Sigmoid colon (tissue), 3 donors: ENCODE data around the gene F3.

Source experiments
- POLR2A ChIP-seq, 2 donors: fragments of 450-650 bp; IDR thresholded peaks; one replicate each; pipeline ENCODE4 v1.6.1; 2016; ENCODE audit warnings: antibody characterized with exemption in 2 of 2, mild to moderate bottlenecking in 2 of 2, moderate library complexity in 2 of 2
- TF ChIP-seq, protein P1 (sequence below), 4 experiments: fragments of 450-650 bp in 3 of 4; fragments of 200-600 bp in 1 of 4; IDR thresholded peaks; one replicate each; pipeline ENCODE4 v1.5.1; 2016 to 2019; ENCODE audit warnings: antibody characterized with exemption in 4 of 4, mild to moderate bottlenecking in 3 of 4, moderate library complexity in 2 of 4

DNA sequence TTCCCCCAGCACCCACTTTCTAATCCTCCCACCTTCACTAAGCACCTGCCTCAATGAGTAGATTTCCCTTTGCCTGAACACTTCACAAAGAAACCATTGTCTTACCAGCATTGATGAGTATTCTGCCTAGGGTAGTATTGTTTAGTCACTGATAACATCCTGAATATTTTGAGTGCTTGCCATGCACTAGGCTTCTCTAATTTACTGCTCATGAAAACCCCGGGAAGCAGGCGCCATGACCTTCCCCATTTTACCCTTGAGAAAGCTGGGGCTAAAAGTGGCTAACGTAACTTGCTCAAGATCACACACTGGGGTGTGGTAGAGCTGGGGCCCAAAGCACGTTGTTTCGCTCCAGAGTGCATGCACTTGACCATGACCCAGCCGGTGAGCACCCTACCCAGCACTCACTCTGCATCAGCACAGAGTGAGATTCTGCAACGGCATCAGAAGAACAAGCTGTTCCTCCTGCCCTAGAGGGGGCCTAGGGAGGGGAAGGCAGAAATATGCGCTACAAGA, 10.6 kb upstream of the F3 start:
- TF ChIP-seq, protein P1, sequence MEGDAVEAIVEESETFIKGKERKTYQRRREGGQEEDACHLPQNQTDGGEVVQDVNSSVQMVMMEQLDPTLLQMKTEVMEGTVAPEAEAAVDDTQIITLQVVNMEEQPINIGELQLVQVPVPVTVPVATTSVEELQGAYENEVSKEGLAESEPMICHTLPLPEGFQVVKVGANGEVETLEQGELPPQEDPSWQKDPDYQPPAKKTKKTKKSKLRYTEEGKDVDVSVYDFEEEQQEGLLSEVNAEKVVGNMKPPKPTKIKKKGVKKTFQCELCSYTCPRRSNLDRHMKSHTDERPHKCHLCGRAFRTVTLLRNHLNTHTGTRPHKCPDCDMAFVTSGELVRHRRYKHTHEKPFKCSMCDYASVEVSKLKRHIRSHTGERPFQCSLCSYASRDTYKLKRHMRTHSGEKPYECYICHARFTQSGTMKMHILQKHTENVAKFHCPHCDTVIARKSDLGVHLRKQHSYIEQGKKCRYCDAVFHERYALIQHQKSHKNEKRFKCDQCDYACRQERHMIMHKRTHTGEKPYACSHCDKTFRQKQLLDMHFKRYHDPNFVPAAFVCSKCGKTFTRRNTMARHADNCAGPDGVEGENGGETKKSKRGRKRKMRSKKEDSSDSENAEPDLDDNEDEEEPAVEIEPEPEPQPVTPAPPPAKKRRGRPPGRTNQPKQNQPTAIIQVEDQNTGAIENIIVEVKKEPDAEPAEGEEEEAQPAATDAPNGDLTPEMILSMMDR (IDR thresholded peaks at IDR 0.05): no peak
- no peak for TF ChIP-seq POLR2A (IDR thresholded peaks at IDR 0.05)
